BJ (cell line): ENCODE data around the gene JAK1. TPM values are rescaled to one million over a fixed set of nuclear protein-coding genes. Genes with fewer than 3 reads are reported as not detected.

Source experiments
- CTCF ChIA-PET: fragments of 350-600 bp; formaldehyde crosslinking; extraction: SDS; loops from one replicate; lab custom pipeline; 2021; ENCODE audit warnings: antibody characterized with exemption, inconsistent platforms; lab: Yijun Ruan, JAX
- POLR2A ChIA-PET: fragments of 300-600 bp; sonication (Branson Sonifier 250); formaldehyde crosslinking; extraction: SDS; loops from one replicate; lab custom pipeline; 2021; ENCODE audit warnings: antibody characterized with exemption; lab: Charles Lee
- DNase-seq: peaks from one replicate; pipeline ENCODE4 v3.0.0-alpha.2; 2011; ENCODE audit warnings: low read depth
- H3K27me3 ChIP-seq: 2 replicates; pipeline ENCODE4 v1.6.0; 2011; ENCODE audit warnings: low read length; ENCODE audit not compliant: control insufficient read depth, insufficient read depth
- H3K36me3 ChIP-seq: 2 replicates; pipeline ENCODE4 v1.5.1; 2011; ENCODE audit warnings: low read length; ENCODE audit not compliant: control insufficient read depth, insufficient read depth
- H3K4me3 ChIP-seq: 2 replicates; pipeline ENCODE4 v1.5.1; 2011; ENCODE audit warnings: low read depth, mild to moderate bottlenecking, control low read depth, low read length
- CTCF ChIP-seq: IDR thresholded peaks from 2 replicates; pipeline ENCODE4 v1.5.1; 2011; ENCODE audit warnings: low read depth, mild to moderate bottlenecking, control low read depth, inconsistent platforms, low read length, moderate library complexity; ENCODE audit not compliant: insufficient read depth
- polyA plus RNA-seq: library from polyadenylated mRNA; depleted of rRNA; stranded (reverse); fragments of >200 nt; gene quantifications from 2 replicates; pipeline ENCODE4 v1.2.3, GENCODE V29; 2011

Gene JAK1
- polyA plus RNA-seq, 1 experiment = 95.0 TPM

GRCh38 chr1:64846573-64847430 lies 119.5 kb downstream of the JAK1 start:
- H3K4me3 ChIP-seq = no peak overlapping the region
- TF ChIP-seq CTCF = no peak
- CTCF ChIA-PET = interaction anchor here (1.0 kb wide), 1 partner anchor 9 kb away, joined by 3 read pairs; no protein-coding TSS in a partner anchor
- POLR2A ChIA-PET = no interaction called here
- no peaks in the 10 kb centered on the region for H3K27me3 ChIP-seq
- DNase-seq = no peak
- H3K36me3 ChIP-seq = peaks cover 32% of the 10 kb centered on the region

DNA sequence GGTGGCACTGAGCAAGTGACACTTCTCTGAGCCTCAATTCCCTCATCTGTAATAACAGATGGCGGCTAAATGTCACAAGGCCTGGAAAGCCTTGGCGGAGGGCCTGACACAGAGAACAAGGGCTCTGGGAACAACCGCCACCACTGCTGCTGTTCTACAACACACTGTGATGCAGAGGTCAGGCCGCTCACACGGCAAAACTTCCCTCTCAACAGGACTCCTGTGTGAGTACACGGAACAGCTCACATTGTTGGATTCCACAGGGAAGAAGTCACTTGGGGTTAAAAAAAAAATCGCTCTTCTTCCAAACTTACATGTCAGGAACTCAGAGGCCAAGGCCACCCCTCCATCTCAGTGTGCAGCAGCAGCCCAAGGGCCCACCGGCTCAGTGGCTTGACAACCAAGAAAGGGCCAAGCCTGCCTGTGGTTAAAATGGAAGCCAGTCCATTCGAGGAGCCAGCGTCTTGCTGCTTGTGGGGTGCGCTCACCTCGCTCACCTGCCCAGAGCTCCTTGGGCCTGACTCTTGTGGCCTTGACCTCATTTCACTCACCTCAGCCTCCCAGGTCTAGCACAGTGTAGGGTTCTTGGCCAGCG lies 120.4 kb downstream of the JAK1 start:
- Histone ChIP-seq H3K4me3 (no peak overlapping the region), H3K27me3 (no peaks in the 10 kb centered on the region), H3K36me3 (peaks cover 34% of the 10 kb centered on the region)
- TF ChIP-seq CTCF = no peak
- no peak for DNase-seq
- ChIA-PET POLR2A (no interaction called here), CTCF (interaction anchor here (1.0 kb wide), 1 partner anchor 10 kb away, joined by 3 read pairs; no protein-coding TSS in a partner anchor)

DNA sequence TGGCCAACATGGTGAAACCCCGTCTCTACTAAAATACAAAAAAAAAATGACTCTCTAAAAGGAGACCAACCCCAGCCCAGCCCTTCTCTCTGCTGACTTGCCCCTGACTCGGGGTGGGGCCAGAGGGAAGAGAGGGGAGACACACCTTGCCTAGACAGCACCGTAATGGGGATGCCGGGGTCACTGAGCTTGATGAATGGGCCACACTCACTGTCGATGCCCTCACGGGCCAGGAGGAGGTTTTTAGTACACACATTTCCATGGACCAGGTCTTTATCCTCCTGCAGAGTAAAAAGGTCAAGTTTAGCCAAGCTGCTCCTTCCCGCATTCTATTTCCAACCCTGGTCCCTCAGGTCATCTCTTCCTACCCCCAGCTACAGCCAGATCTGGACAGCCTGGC lies 121.7 kb downstream of the JAK1 start:
- CTCF ChIA-PET = no interaction called here
- no peak for TF ChIP-seq CTCF
- H3K4me3 ChIP-seq = no peak overlapping the region
- POLR2A ChIA-PET = no interaction called here
- no peaks in the 10 kb centered on the region for H3K27me3 ChIP-seq
- no peak for DNase-seq
- peaks cover 33% of the 10 kb centered on the region for H3K36me3 ChIP-seq

DNA sequence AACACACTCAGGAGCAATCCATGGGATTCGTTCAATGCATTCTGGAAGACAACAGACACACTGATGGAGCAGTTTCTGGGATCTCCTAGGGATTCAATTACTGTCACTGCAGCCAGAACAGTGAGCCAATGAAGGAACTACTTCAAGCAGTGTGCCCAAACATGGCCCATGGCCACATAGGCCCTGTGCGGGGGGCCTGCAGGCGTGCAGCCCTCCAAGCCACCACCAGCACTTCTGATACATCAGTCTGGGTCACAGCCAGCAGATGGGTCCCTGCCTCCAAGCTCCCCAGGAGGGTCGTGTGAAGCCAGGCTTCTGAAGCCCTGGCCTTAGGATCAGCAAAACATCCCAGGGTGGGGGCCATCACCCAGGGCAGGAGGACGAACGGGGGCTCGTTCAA lies 122.2 kb downstream of the JAK1 start:
- no peak for TF ChIP-seq CTCF
- Histone ChIP-seq H3K4me3 (no peak overlapping the region), H3K27me3 (no peaks in the 10 kb centered on the region), H3K36me3 (peaks cover 31% of the 10 kb centered on the region)
- ChIA-PET POLR2A (no interaction called here), CTCF (no interaction called here)
- DNase-seq = no peak

DNA sequence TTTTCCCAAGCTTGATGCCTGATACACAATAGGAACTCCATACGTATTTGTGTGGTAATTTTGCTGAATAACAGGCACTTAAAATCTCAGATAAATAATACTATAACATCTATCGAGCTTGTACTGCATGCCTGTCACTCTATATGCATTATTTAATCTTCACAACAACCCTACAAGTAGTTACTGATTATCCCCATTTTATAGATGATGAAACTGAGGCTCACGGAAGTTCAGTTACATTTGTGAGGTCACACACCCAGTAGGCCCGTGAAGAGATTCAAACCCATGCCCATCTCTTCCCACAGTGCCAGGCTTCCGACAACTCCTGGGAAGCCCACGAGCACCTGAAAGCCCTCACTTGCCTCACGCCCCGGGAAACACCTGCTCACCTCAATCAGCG lies 122.7 kb downstream of the JAK1 start:
- CTCF ChIA-PET = no interaction called here

More for the DNA sequence above, 122.7 kb downstream of the JAK1 start:
- H3K36me3 ChIP-seq = peaks cover 31% of the 10 kb centered on the region
- DNase-seq = no peak
- TF ChIP-seq CTCF = no peak
- H3K27me3 ChIP-seq = no peaks in the 10 kb centered on the region
- POLR2A ChIA-PET = no interaction called here
- H3K4me3 ChIP-seq = no peak overlapping the region
